Measurements from ENCODE around the gene FARP1. TPM values are rescaled to one million over a fixed set of nuclear protein-coding genes. Genes with fewer than 3 reads are reported as not detected.

FARP1 gene
- total and polyA plus RNA-seq, 2 donors: 30.6 to 81.7 TPM

DNA sequence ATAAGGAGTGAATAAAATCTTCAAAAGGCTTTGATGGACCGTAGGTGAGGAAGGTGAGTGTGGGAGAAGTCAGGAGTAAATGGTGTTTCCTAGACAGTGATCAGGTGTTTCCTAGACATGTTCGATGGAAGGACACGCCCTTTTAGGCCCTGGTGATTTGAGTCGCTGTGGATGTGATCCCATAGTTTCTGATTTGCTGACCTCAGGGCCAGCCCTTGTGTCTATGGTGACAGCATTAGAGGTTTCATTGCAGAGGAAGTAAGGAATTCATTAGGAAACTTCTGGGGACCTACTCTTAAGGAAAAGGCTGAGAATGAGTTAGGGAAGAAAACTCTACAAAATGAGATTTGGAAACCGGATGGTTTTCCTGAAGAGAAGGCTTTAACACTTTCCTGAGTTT lies 65.7 kb downstream of the FARP1 start:
- no peak for DNase-seq (ENCODE audit: extremely low spot score)
- 91% methylated on average over 5 of the region's 5 CpGs for WGBS
- Histone ChIP-seq H3K4me3 (ENCODE audit: low read depth, low read length) (no peak overlapping the region), H3K36me3 (ENCODE audit: insufficient read depth) (no peaks in the 10 kb centered on the region), H3K4me1 (ENCODE audit: insufficient read depth) (no peaks in the 10 kb centered on the region), H3K27ac (ENCODE audit: low read depth) (no peak overlapping the region)

DNA sequence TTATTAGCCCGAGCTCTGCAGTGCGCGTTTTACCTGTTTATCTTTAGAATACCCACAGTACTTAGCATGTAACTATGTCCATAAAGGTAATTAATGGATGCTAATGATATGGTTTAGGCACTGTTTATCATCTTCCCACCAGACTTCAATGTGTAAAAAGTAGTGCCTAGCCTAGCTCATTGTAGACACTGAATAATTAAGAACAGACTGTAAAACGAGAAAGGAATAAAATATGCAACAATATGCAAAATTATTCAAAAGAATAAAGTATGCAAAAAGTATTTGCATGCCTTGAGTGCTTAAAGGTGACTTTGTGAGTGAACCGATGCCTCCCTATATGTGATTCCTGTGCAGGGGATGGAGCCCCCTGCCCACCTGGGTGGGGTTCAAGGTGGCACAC lies 69.9 kb downstream of the FARP1 start:
- 90% methylated on average over 5 of the region's 5 CpGs for WGBS
- Histone ChIP-seq H3K36me3 (ENCODE audit: insufficient read depth) (no peaks in the 10 kb centered on the region), H3K4me1 (ENCODE audit: insufficient read depth) (peaks cover 4% of the 10 kb centered on the region), H3K27ac (ENCODE audit: low read depth) (no peak overlapping the region), H3K4me3 (ENCODE audit: low read depth, low read length) (no peak overlapping the region)
- DNase-seq (ENCODE audit: extremely low spot score): no peak

DNA sequence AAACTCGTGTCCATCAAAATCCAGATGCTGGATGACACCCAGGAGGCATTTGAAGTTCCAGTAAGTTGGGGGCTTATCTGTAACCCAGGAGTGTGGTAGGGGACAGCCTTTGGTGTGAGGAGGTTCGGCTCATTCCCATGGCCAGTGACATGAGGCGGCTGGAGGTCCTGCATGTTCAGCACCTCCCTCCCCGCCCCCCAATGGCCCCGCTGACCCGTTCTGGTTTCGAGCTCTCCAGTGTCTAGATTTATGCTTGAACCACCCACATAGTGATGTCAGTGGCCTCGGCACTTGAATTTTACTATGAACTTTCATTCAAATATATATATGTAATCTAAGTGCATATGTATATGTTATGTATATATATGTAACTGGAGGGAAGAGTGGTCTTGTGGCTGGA lies 70.5 kb downstream of the FARP1 start:
- H3K36me3 ChIP-seq (ENCODE audit: insufficient read depth): no peaks in the 10 kb centered on the region
- H3K4me3 ChIP-seq (ENCODE audit: low read depth, low read length): no peak overlapping the region
- no peak overlapping the region for H3K27ac ChIP-seq (ENCODE audit: low read depth)
- H3K4me1 ChIP-seq (ENCODE audit: insufficient read depth): peaks cover 4% of the 10 kb centered on the region
- no peak for DNase-seq (ENCODE audit: extremely low spot score)
- WGBS: 81% methylated on average over 8 of the region's 8 CpGs

DNA sequence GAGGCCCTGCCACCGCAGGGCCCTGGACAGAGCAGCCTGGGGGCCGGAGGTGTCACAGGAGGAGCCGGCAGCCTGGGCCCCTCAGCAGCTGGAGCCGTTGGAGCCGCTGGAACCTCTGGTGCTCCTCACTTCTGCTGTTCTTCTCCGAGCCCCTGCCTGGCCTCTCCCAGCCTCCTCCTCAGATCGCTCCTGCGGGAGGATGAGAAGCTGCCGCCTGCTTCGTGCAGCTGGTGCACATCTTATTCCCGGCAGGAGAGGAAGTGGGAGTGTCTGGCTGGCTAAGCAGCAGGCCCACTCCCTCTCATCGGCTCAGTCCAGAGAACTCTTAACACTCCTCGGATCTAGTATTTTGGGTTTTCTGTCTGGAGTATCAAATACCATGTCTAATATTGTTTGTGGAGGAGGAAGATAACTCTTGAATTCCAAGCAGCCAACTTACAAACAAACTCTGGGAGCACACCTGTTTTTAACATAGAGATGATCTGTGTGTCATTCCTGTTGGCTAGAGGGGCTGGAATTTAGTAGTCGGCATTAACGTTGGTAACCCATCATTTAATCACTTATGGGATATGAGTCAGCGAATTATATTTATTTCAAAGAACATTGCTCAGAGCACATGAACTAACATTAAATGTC lies 71.2 kb downstream of the FARP1 start:
- H3K4me3 ChIP-seq (ENCODE audit: low read depth, low read length): no peak overlapping the region
- WGBS: 36% methylated on average over 16 of the region's 16 CpGs
- H3K36me3 ChIP-seq (ENCODE audit: insufficient read depth): no peaks in the 10 kb centered on the region
- H3K27ac ChIP-seq (ENCODE audit: low read depth): no peak overlapping the region
- H3K4me1 ChIP-seq (ENCODE audit: insufficient read depth): peaks cover 4% of the 10 kb centered on the region
- DNase-seq (ENCODE audit: extremely low spot score): no peak

DNA sequence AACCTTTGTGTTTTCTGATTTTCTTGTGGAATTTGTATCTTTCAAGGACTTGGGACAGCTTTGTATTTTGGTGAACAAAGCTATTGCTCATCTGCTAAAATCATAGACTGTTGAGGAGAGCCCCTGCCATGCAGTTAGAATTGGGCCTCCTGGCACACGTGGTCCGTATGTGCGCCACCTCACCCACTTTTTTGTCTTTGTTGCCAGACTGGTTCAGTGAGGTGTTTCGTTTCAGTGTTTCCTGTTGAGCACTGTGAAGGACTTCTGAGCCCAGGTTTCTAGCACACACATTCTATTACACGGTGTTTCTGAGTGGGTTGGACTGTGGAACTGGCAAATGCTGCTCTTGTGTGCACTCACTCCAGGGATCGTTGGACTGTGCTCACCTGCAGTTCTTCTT lies 71.8 kb downstream of the FARP1 start:
- peaks cover 4% of the 10 kb centered on the region for H3K4me1 ChIP-seq (ENCODE audit: insufficient read depth)
- 79% methylated on average over 6 of the region's 6 CpGs for WGBS
- no peak overlapping the region for H3K27ac ChIP-seq (ENCODE audit: low read depth)
- no peaks in the 10 kb centered on the region for H3K36me3 ChIP-seq (ENCODE audit: insufficient read depth)
- DNase-seq (ENCODE audit: extremely low spot score): peak; percentile 74
- no peak overlapping the region for H3K4me3 ChIP-seq (ENCODE audit: low read depth, low read length)

DNA sequence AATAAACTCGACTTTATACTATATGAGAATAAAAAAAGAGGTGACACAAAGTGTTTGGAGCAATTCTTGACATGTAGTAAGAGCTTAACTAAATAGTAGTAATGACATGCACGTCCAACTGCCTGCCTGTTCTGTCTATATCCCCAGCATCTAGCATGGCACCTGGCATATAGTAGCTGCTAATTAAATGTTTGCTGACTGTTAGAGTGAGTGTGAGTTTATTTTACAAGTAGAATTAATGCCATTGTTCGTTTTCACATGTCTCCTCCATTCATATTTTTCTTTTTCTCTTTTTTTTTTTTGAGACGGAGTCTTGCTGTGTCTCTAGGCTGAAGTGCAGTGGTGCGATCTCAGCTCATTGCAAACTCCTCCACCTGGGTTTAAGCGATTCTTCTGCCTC lies 72.6 kb downstream of the FARP1 start:
- no peak overlapping the region for H3K27ac ChIP-seq (ENCODE audit: low read depth)
- no peak for DNase-seq (ENCODE audit: extremely low spot score)
- H3K4me1 ChIP-seq (ENCODE audit: insufficient read depth): peaks cover 4% of the 10 kb centered on the region
- no peaks in the 10 kb centered on the region for H3K36me3 ChIP-seq (ENCODE audit: insufficient read depth)
- no peak overlapping the region for H3K4me3 ChIP-seq (ENCODE audit: low read depth, low read length)
- 93% methylated on average over 6 of the region's 6 CpGs for WGBS

GRCh38 chr13:98216135-98216565 lies 73.3 kb downstream of the FARP1 start:
- Histone ChIP-seq H3K36me3 (ENCODE audit: insufficient read depth) (no peaks in the 10 kb centered on the region), H3K4me3 (ENCODE audit: low read depth, low read length) (no peak overlapping the region), H3K27ac (ENCODE audit: low read depth) (no peak overlapping the region), H3K4me1 (ENCODE audit: insufficient read depth) (peaks cover 4% of the 10 kb centered on the region)
- DNase-seq (ENCODE audit: extremely low spot score): no peak
- WGBS: 44% methylated on average over 4 of the region's 4 CpGs

GRCh38 chr13:98216711-98217285 lies 73.9 kb downstream of the FARP1 start:
- 65% methylated on average over 7 of the region's 7 CpGs for WGBS
- H3K27ac ChIP-seq (ENCODE audit: low read depth): no peak overlapping the region

DNA sequence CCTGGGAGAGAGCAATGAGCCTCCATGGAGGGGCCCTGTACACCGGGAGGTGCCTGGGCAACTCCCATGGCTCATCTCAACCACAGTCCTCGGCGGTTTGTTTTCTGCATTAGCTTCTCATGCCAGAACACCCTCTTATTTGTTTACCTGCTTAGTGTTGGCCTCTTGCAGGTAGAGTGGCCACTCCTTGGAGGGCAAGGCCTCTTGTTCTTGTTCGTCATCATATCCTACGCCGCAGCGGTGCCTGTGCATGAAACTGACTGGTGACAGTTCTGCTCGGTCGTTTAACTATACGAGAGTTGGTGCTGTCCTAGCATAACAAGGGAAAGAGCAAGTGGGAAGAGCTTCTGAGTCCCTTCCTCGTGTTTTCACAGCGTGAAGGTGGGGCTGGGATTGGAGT lies 74.7 kb downstream of the FARP1 start:
- peaks cover 4% of the 10 kb centered on the region for H3K4me1 ChIP-seq (ENCODE audit: insufficient read depth)

More at GRCh38 chr13:98216711-98217285, 73.9 kb downstream of the FARP1 start:
- H3K4me1 ChIP-seq (ENCODE audit: insufficient read depth): peaks cover 4% of the 10 kb centered on the region
- H3K36me3 ChIP-seq (ENCODE audit: insufficient read depth): no peaks in the 10 kb centered on the region
- no peak overlapping the region for H3K4me3 ChIP-seq (ENCODE audit: low read depth, low read length)
- DNase-seq (ENCODE audit: extremely low spot score): no peak

DNA sequence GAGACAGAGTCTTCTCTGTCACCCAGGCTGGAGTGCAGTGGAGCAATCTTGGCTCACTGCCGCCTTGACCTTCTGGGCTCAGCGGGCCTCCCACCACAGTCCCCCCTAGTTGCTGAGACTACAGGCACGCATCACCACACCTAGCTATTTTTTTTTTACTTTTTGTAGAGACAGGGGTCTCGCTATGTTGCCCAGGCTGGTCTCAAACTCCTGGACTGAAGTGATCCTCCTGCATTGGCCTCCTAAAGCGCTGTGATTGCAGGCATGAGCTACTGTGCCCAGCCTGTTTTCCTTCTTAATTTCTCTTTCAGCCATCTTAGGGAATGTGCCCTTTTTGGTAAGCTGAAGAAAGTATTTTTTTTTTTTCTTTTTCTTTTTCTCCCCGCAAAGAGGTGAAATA lies 76.8 kb downstream of the FARP1 start:
- WGBS: 92% methylated on average over 6 of the region's 6 CpGs
- no peak for DNase-seq (ENCODE audit: extremely low spot score)
- peaks cover 3% of the 10 kb centered on the region for H3K4me1 ChIP-seq (ENCODE audit: insufficient read depth)
- no peak overlapping the region for H3K4me3 ChIP-seq (ENCODE audit: low read depth, low read length)
- H3K27ac ChIP-seq (ENCODE audit: low read depth): no peak overlapping the region
- no peaks in the 10 kb centered on the region for H3K36me3 ChIP-seq (ENCODE audit: insufficient read depth)

More for the DNA sequence above, 74.7 kb downstream of the FARP1 start:
- Histone ChIP-seq H3K4me3 (ENCODE audit: low read depth, low read length) (no peak overlapping the region), H3K36me3 (ENCODE audit: insufficient read depth) (no peaks in the 10 kb centered on the region), H3K27ac (ENCODE audit: low read depth) (no peak overlapping the region)
- no peak for DNase-seq (ENCODE audit: extremely low spot score)
- WGBS: 86% methylated on average over 12 of the region's 12 CpGs

DNA sequence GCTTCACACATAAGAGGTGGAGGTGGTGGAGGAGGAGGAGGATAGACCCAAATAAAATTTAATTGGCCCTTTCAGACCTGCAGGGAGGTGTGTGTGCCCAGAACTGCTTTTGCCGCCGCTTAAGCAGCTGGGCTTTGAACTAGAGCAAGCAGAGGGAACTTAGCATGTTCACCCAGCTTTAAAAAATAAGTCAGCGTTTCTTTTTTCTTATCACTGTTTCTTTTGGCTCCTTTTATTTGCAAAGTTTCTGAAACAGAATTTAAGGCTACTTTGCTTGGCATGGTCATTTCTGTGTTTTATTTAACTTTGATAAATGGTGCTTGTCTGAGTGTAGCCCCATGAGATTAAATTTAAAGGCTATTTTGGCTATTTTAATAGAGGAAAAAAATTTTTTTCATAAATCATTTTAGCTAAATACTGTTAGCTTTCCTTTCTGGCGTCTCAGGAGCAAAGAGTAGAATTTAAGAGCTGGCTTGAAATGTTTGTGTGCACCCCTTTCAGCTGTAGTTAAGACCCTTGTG lies 77.4 kb downstream of the FARP1 start:
- Histone ChIP-seq H3K4me3 (ENCODE audit: low read depth, low read length) (no peak overlapping the region), H3K4me1 (ENCODE audit: insufficient read depth) (peaks cover 3% of the 10 kb centered on the region), H3K36me3 (ENCODE audit: insufficient read depth) (no peaks in the 10 kb centered on the region), H3K27ac (ENCODE audit: low read depth) (no peak overlapping the region)
- WGBS: 24% methylated on average over 4 of the region's 4 CpGs
- peak; percentile 43 for DNase-seq (ENCODE audit: extremely low spot score)

DNA sequence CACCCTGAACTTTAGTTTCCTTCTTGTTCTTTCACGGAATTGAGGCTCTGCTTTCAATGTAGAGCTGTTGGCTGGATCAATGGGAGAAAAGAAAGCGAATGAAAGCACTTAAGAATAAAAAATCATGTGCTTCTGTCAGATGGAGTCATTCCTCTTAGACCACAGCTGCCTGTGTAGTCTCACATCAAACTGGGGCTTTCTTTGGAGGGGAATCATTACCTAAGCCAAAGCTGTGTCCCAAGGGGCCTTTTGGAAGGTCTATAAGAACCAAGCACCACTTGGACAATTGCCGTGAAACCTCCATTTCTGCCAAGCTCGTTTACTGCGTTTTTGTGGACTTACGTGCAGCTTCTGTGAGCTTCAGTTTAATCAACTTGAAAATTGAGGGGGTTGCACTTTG lies 78.3 kb downstream of the FARP1 start:
- no peak for DNase-seq (ENCODE audit: extremely low spot score)
- no peak overlapping the region for H3K27ac ChIP-seq (ENCODE audit: low read depth)
- no peaks in the 10 kb centered on the region for H3K36me3 ChIP-seq (ENCODE audit: insufficient read depth)
- 74% methylated on average over 6 of the region's 6 CpGs for WGBS
- H3K4me3 ChIP-seq (ENCODE audit: low read depth, low read length): no peak overlapping the region
- peaks cover under 1% of the 10 kb centered on the region for H3K4me1 ChIP-seq (ENCODE audit: insufficient read depth)

- Histone ChIP-seq H3K27ac (ENCODE audit: low read depth) (no peak overlapping the region), H3K36me3 (ENCODE audit: insufficient read depth) (no peaks in the 10 kb centered on the region), H3K4me1 (ENCODE audit: insufficient read depth) (no peaks in the 10 kb centered on the region), H3K4me3 (ENCODE audit: low read depth, low read length) (no peak overlapping the region)
- DNase-seq (ENCODE audit: extremely low spot score): no peak
- WGBS: 80% methylated on average over 5 of the region's 5 CpGs
Measured at GRCh38 chr13:98222081-98222554, 79.2 kb downstream of the FARP1 start.

DNA sequence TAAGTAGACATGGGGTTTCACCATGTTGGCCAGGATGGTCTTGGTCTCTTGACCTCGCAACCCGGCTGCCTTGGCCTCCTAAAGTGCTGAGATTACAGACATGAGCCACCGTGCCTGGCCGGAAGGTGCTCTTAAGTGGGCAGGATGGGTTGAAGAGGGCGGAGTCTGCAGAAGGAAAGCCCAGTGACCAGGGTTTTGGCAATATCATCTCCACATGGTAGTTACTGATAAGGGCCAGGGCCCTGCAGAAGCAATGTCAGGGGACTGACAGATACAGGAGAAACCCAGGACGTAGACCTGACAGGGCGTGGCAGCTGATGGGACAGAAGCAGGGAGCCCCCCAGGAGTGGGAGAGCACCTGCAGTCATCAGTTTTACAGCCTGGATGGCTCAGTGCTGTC lies 79.9 kb downstream of the FARP1 start:
- no peak overlapping the region for H3K4me3 ChIP-seq (ENCODE audit: low read depth, low read length)
- H3K27ac ChIP-seq (ENCODE audit: low read depth): no peak overlapping the region
- no peaks in the 10 kb centered on the region for H3K36me3 ChIP-seq (ENCODE audit: insufficient read depth)
- no peak for DNase-seq (ENCODE audit: extremely low spot score)
- no peaks in the 10 kb centered on the region for H3K4me1 ChIP-seq (ENCODE audit: insufficient read depth)
- 96% methylated on average over 7 of the region's 7 CpGs for WGBS

All from urinary bladder (tissue), 4 donors.